Measurements from ENCODE around the gene CAMK1D. TPM values are rescaled to one million over a fixed set of nuclear protein-coding genes. Genes with fewer than 3 reads are reported as not detected.

Gene CAMK1D
- total and polyA plus RNA-seq, 10 of the 15 experiments (the other 5 are each of a cell fraction or from before 2014, with no cell fraction given) = 2.1 to 35.5 (median 14.7) TPM

- Histone ChIP-seq H3K4me3 (no peak overlapping the region), H3K36me3 (ENCODE audit: control insufficient read depth in 2 of 2, insufficient read depth in 2 of 2, low read length in 1 of 2) (no peaks in the 10 kb centered on the region; a peak in 1 of 4 replicates), H3K9ac (ENCODE audit: control insufficient read depth, insufficient read depth, low read length) (no peak overlapping the region), H3K9me3 (replicated peaks; ENCODE audit: control insufficient read depth, insufficient read depth, low read length) (no peaks in the 10 kb centered on the region; the same call in 2 of the 3 replicates), H3K4me1 (ENCODE audit: control insufficient read depth, insufficient read depth, low read length) (no peaks in the 10 kb centered on the region), H3K4me2 (ENCODE audit: control insufficient read depth, insufficient read depth) (no peak overlapping the region), H3K79me2 (ENCODE audit: control insufficient read depth, insufficient read depth, low read length) (no peaks in the 10 kb centered on the region), H2AFZ (ENCODE audit: control insufficient read depth, low read depth, low read length) (no peak overlapping the region), H4K20me1 (ENCODE audit: control insufficient read depth, insufficient read depth) (no peaks in the 10 kb centered on the region), H3K27me3 (replicated peaks in 1 of 2; ENCODE audit: control insufficient read depth in 2 of 2, insufficient read depth in 2 of 2, low read length in 1 of 2) (no peaks in the 10 kb centered on the region), H3K27ac (ENCODE audit: control insufficient read depth, insufficient read depth) (no peak overlapping the region)
- intact Hi-C loops (cut with micrococcal nuclease; ENCODE audit: unreplicated experiment) (no loop called here), in situ Hi-C loops (cut with MboI) (no loop called here)
- FAIRE-seq (no peak), ATAC-seq (no peak), DNase-seq (ENCODE audit: low read depth, low spot score) (no peak)
- BruUV-seq (replicated peaks) = no TSS peak
- ChIA-PET SMC1A (ENCODE audit: uncharacterized antibody, unreplicated experiment) (interaction anchor here (2.1 kb wide), 1 partner anchor 11 kb away, joined by 7 read pairs; no protein-coding TSS in a partner anchor), POLR2A (interaction anchor here (0.7 kb wide), 1 partner anchor 627 kb away, joined by 3 read pairs; no protein-coding TSS in a partner anchor), CTCF (interaction anchor here (1.0 to 3.4 kb wide), 4 partner anchors 11 to 486 kb away, joined by 3 to 21 read pairs (median 5); no protein-coding TSS in a partner anchor), RAD21 (ENCODE audit: unreplicated experiment) (interaction anchor here (0.8 to 1.1 kb wide), 2 partner anchors 10 to 349 kb away, joined by 3 read pairs; no protein-coding TSS in a partner anchor)
- 88% methylated on average over 9 of the region's 9 CpGs for WGBS (ENCODE audit: insufficient coverage, insufficient replicate concordance, low lambda C conversion rate, missing lambda C conversion rate)
- TF ChIP-seq FOS (IDR thresholded peaks at IDR 0.05; ENCODE audit: borderline replicate concordance, extremely low read depth, insufficient read length) = no peak
- no peak for TF ChIP-seq SUPT20H (IDR thresholded peaks at IDR 0.05; ENCODE audit: borderline replicate concordance, control insufficient read depth, low read depth, low read length)
- no peak for TF ChIP-seq SRF (IDR thresholded peaks at IDR 0.05; ENCODE audit: low read depth in 2 of 2, low read length in 2 of 2)
- TF ChIP-seq RCOR1 (conservative IDR thresholded peaks at IDR 0.05; ENCODE audit: low read depth, low read length) = no peak
- no peak for TF ChIP-seq PML (IDR thresholded peaks at IDR 0.05; ENCODE audit: low read length)
- TF ChIP-seq POLR2A (IDR thresholded peaks at IDR 0.05; ENCODE audit: low read depth, low read length) = no peak
- TF ChIP-seq PBX3 (IDR thresholded peaks at IDR 0.05; ENCODE audit: insufficient replicate concordance, low read depth, low read length) = no peak
- TF ChIP-seq ZBTB11 (CRISPR knock-in tag; IDR thresholded peaks at IDR 0.05) = no peak
- TF ChIP-seq KDM1A (IDR thresholded peaks at IDR 0.05; ENCODE audit: borderline replicate concordance) = no peak
- TF ChIP-seq BCL3 (IDR thresholded peaks at IDR 0.05; ENCODE audit: borderline replicate concordance, insufficient read depth, low read depth, low read length, poor library complexity, severe bottlenecking) = no peak
- TF ChIP-seq ASH2L (IDR thresholded peaks at IDR 0.05; ENCODE audit: borderline replicate concordance, low read depth) = no peak
- TF ChIP-seq RELA (IDR thresholded peaks at IDR 0.05; ENCODE audit: borderline replicate concordance, partially characterized antibody) = no peak
- TF ChIP-seq SIN3A (IDR thresholded peaks at IDR 0.05; ENCODE audit: low read depth, low read length) = no peak
- TF ChIP-seq TBL1XR1 (IDR thresholded peaks at IDR 0.05; ENCODE audit: low read depth, low read length) = no peak
- no peak for TF ChIP-seq GABPA (IDR thresholded peaks at IDR 0.05; ENCODE audit: low read depth)
- TF ChIP-seq FOXM1 (IDR thresholded peaks at IDR 0.05; ENCODE audit: low read depth, low read length) = no peak
- TF ChIP-seq EED (IDR thresholded peaks at IDR 0.05; ENCODE audit: low read depth) = no peak
- TF ChIP-seq GATAD2B (conservative IDR thresholded peaks at IDR 0.05; ENCODE audit: low read depth) = no peak
- TF ChIP-seq FOXK2 (IDR thresholded peaks at IDR 0.05) = no peak
Measured at GRCh38 chr10:12699781-12700556, 350.6 kb downstream of the CAMK1D start.

Measured in GM12878 (cell line).